ENCODE results near the gene PIAS4. TPM values are rescaled to one million over a fixed set of nuclear protein-coding genes. Genes with fewer than 3 reads are reported as not detected.

PIAS4 gene
- total and polyA plus RNA-seq, 9 of the 15 experiments (the other 6 are each of a cell fraction or from before 2014, with no cell fraction given): 0.27 to 34.9 (median 14.4) TPM

DNA sequence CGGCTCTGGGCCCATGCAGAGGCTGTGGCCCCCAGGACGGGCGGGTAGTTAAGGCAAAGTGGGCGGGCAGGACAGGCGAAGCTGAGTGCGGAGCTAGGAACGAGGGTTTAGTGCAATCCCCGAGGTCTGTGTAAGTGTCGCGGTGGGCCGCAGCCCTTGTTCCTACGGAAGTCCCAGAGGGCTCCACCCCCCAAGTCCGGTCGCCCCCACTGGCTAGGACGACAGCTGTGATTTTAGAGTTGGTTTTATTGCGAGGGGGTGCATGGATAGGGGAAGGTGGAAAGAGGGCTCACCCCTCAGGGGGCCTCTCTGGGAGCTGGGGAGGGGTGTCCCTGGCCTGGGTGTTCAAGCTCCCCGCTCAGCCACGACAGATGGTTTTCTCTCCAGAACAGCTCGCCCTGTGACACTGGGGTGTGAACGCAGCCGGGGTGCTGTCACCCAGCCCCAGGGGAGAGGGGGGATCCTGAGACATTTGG is 37.5 kb downstream of the PIAS4 start:
- peaks cover 18% of the 10 kb centered on the region for H4K20me1 ChIP-seq (replicated peaks; ENCODE audit: control insufficient read depth, insufficient read depth, low read length)
- peaks cover 0 to 32% of the 10 kb centered on the region in 2 experiments; a peak in 2 of 5 replicates for H3K4me1 ChIP-seq (replicated peaks in 1 of 2; ENCODE audit: control insufficient read depth in 2 of 2, insufficient read depth in 2 of 2, low read length in 2 of 2)
- WGBS (ENCODE audit: insufficient coverage, low coverage, missing lambda C conversion rate): 93% methylated on average over 14 of the region's 21 CpGs
- TF ChIP-seq RBFOX2 (IDR thresholded peaks at IDR 0.05; ENCODE audit: low read depth, low read length) (0 out of 2 replicates have a peak, but pooled peaks have one; percentile 23), POLR2G (IDR thresholded peaks at IDR 0.05; ENCODE audit: low read depth, low read length) (peak; percentile 43; the same call in 1 of the 2 replicates)
- TF ChIP-seq, protein P1, sequence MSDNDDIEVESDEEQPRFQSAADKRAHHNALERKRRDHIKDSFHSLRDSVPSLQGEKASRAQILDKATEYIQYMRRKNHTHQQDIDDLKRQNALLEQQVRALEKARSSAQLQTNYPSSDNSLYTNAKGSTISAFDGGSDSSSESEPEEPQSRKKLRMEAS (CRISPR knock-in tag; IDR thresholded peaks at IDR 0.05): no peak
- no peak overlapping the region for H3K4me2 ChIP-seq (ENCODE audit: insufficient read depth, low read length)
- H3K79me2 ChIP-seq (ENCODE audit: control insufficient read depth, insufficient read depth, low read length): peaks cover 45% of the 10 kb centered on the region
- H3K9me1 ChIP-seq (ENCODE audit: control insufficient read depth, insufficient read depth, low read length): no peaks in the 10 kb centered on the region
- H3K9me3 ChIP-seq (replicated peaks; ENCODE audit: control insufficient read depth, insufficient read depth, low read depth, low read length): no peaks in the 10 kb centered on the region
- FAIRE-seq: no peak
- no peaks in the 10 kb centered on the region for H3K27me3 ChIP-seq (ENCODE audit: control insufficient read depth in 2 of 2, insufficient read depth in 2 of 2, low read length in 2 of 2)
- DNase-seq (ENCODE audit: extremely low read depth in 1 of 4, low spot score in 3 of 4): no peak
- no peak overlapping the region for H3K4me3 ChIP-seq
- no peak overlapping the region for H2AFZ ChIP-seq (ENCODE audit: low read depth, low read length)
- CTCF ChIA-PET (ENCODE audit: low intra/inter-chr PET ratio): no interaction called here
- POLR2A ChIA-PET: interaction anchor here (0.6 to 1.9 kb wide), 3 partner anchors 10 to 73 kb away, joined by 3 to 7 read pairs (median 3); no protein-coding TSS in a partner anchor
- ATAC-seq: no peak
- H3K36me3 ChIP-seq (ENCODE audit: control insufficient read depth, insufficient read depth, low read length): peaks cover 46% of the 10 kb centered on the region; the same call in 2 of the 3 replicates
- H3K27ac ChIP-seq (ENCODE audit: extremely low read depth, low read depth, low read length): no peak overlapping the region
- intact Hi-C loops (cut with micrococcal nuclease) (no loop called here), in situ Hi-C loops (cut with MboI) (no loop called here)
- H3K9ac ChIP-seq (ENCODE audit: insufficient read depth in 1 of 2, low read depth in 2 of 2, low read length in 2 of 2): no peak overlapping the region
- no TSS peak for BruUV-seq (replicated peaks)
